ENCODE data around the gene MCRIP1. TPM values are rescaled to one million over a fixed set of nuclear protein-coding genes. Genes with fewer than 3 reads are reported as not detected.

Gene MCRIP1
- total RNA-seq, 1 experiment from 2014 or later: 59.7 TPM

GRCh38 chr17:81813861-81814683, 19.0 kb downstream of the MCRIP1 start:
- H3K27ac Mint-ChIP-seq (ENCODE audit: unreplicated experiment): no peak overlapping the region
- H3K9me3 ChIP-seq: no peaks in the 10 kb centered on the region
- peaks cover 14% of the 10 kb centered on the region for H3K4me1 Mint-ChIP-seq (ENCODE audit: low read depth, unreplicated experiment)
- peaks cover 6% of the 10 kb centered on the region for H3K9me3 Mint-ChIP-seq (ENCODE audit: unreplicated experiment)
- no peak for DNase-seq
- intact Hi-C loops (cut with micrococcal nuclease; ENCODE audit: unreplicated experiment): no loop called here
- H3K36me3 ChIP-seq (ENCODE audit: control insufficient read depth, insufficient read depth, low read length): no peaks in the 10 kb centered on the region
- BruUV-seq (replicated peaks): no TSS peak
- ChIA-PET CTCF (interaction anchor here (2.0 kb wide), 1 partner anchor 12 kb away, joined by 8 read pairs; no protein-coding TSS in a partner anchor), POLR2A (no interaction called here)
- H3K4me3 ChIP-seq (ENCODE audit: low read depth, low read length): no peak overlapping the region
- H3K4me1 ChIP-seq: peaks cover 9% of the 10 kb centered on the region
- TF ChIP-seq, protein P1, sequence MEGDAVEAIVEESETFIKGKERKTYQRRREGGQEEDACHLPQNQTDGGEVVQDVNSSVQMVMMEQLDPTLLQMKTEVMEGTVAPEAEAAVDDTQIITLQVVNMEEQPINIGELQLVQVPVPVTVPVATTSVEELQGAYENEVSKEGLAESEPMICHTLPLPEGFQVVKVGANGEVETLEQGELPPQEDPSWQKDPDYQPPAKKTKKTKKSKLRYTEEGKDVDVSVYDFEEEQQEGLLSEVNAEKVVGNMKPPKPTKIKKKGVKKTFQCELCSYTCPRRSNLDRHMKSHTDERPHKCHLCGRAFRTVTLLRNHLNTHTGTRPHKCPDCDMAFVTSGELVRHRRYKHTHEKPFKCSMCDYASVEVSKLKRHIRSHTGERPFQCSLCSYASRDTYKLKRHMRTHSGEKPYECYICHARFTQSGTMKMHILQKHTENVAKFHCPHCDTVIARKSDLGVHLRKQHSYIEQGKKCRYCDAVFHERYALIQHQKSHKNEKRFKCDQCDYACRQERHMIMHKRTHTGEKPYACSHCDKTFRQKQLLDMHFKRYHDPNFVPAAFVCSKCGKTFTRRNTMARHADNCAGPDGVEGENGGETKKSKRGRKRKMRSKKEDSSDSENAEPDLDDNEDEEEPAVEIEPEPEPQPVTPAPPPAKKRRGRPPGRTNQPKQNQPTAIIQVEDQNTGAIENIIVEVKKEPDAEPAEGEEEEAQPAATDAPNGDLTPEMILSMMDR (IDR thresholded peaks at IDR 0.05; ENCODE audit: insufficient read depth in 1 of 2, low read depth in 1 of 2, low read length in 1 of 2, severe bottlenecking in 1 of 2, unreplicated experiment in 1 of 2): no peak
- H3K36me3 Mint-ChIP-seq (ENCODE audit: insufficient read depth, unreplicated experiment): peaks cover 7% of the 10 kb centered on the region
- no peak overlapping the region for H3K4me3 Mint-ChIP-seq (ENCODE audit: unreplicated experiment)
- no peaks in the 10 kb centered on the region for H3K27me3 ChIP-seq (replicated peaks; ENCODE audit: control insufficient read depth, insufficient read depth, low read length)
- peaks cover 6% of the 10 kb centered on the region for H3K27me3 Mint-ChIP-seq (ENCODE audit: insufficient read depth, unreplicated experiment)

DNA sequence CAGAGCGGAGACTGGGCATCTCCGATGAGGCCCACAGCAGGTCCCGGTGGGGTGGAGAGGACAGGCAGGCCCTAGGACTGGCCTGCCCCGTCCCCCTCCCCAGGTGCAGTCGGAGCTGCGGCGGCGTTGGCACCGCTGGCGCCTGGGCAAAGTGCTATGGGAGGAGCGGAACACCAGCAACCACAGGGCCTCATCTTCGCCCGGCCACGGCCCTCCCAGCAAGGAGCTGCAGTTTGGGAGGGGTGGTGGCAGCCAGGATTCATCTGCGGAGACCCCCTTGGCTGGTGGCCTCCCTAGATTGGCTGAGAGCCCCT, 19.8 kb downstream of the MCRIP1 start:
- POLR2A ChIA-PET: no interaction called here
- Mint-ChIP-seq H3K4me3 (ENCODE audit: unreplicated experiment) (no peak overlapping the region), H3K4me1 (ENCODE audit: low read depth, unreplicated experiment) (peaks cover 14% of the 10 kb centered on the region), H3K36me3 (ENCODE audit: insufficient read depth, unreplicated experiment) (peaks cover 8% of the 10 kb centered on the region), H3K9me3 (ENCODE audit: unreplicated experiment) (peaks cover 6% of the 10 kb centered on the region), H3K27ac (ENCODE audit: unreplicated experiment) (no peak overlapping the region), H3K27me3 (ENCODE audit: insufficient read depth, unreplicated experiment) (peaks cover 6% of the 10 kb centered on the region)
- no peak for DNase-seq
- no peaks in the 10 kb centered on the region for H3K27me3 ChIP-seq (replicated peaks; ENCODE audit: control insufficient read depth, insufficient read depth, low read length)
- CTCF ChIA-PET: no interaction called here
- intact Hi-C loops (cut with micrococcal nuclease; ENCODE audit: unreplicated experiment): no loop called here
- H3K4me1 ChIP-seq: peaks cover 9% of the 10 kb centered on the region
- H3K4me3 ChIP-seq (ENCODE audit: low read depth, low read length): no peak overlapping the region
- H3K9me3 ChIP-seq: no peaks in the 10 kb centered on the region
- no peaks in the 10 kb centered on the region for H3K36me3 ChIP-seq (ENCODE audit: control insufficient read depth, insufficient read depth, low read length)
- no TSS peak for BruUV-seq (replicated peaks)
- TF ChIP-seq, protein P1 (IDR thresholded peaks at IDR 0.05; ENCODE audit: insufficient read depth in 1 of 2, low read depth in 1 of 2, low read length in 1 of 2, severe bottlenecking in 1 of 2, unreplicated experiment in 1 of 2): no peak

DNA sequence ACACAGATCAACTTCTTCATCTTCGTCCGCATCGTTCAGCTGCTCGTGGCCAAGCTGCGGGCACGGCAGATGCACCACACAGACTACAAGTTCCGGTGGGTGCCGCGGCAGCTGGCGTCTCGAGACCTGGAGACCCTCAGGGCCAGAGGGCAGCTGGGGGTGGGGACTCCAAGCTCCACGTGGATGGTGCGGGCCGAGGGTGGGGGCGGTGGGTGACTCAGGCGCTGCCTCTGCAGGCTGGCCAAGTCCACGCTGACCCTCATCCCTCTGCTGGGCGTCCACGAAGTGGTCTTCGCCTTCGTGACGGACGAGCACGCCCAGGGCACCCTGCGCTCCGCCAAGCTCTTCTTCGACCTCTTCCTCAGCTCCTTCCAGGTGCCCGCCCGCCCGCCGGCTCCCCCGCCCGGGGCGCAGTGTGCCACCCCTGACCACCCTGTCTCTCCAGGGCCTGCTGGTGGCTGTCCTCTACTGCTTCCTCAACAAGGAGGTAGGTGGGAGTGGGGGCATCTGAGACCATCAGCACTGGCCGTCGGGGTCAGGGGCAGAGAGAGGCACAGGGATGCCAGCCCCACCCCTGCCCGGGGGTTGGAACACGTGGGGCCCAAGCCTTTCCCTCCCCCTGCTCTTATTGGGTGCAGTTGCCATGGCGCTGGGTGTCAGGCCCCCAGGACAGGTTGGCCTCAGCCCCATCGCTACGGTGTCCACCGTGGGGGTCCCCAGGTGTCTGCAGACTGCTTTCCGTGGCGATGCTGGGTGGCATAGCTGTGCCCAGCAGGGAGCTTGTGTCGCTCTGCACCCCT, 20.3 kb downstream of the MCRIP1 start:
- ChIA-PET POLR2A (no interaction called here), CTCF (no interaction called here)
- H3K27me3 Mint-ChIP-seq (ENCODE audit: insufficient read depth, unreplicated experiment): peaks cover 6% of the 10 kb centered on the region
- no peak overlapping the region for H3K4me3 Mint-ChIP-seq (ENCODE audit: unreplicated experiment)
- Histone ChIP-seq H3K4me1 (peaks cover 9% of the 10 kb centered on the region), H3K36me3 (ENCODE audit: control insufficient read depth, insufficient read depth, low read length) (no peaks in the 10 kb centered on the region), H3K9me3 (no peaks in the 10 kb centered on the region), H3K4me3 (ENCODE audit: low read depth, low read length) (no peak overlapping the region), H3K27me3 (replicated peaks; ENCODE audit: control insufficient read depth, insufficient read depth, low read length) (no peaks in the 10 kb centered on the region)
- H3K27ac Mint-ChIP-seq (ENCODE audit: unreplicated experiment): no peak overlapping the region
- peaks cover 6% of the 10 kb centered on the region for H3K9me3 Mint-ChIP-seq (ENCODE audit: unreplicated experiment)
- H3K4me1 Mint-ChIP-seq (ENCODE audit: low read depth, unreplicated experiment): peaks cover 14% of the 10 kb centered on the region
- DNase-seq: no peak
- TF ChIP-seq, protein P1 (IDR thresholded peaks at IDR 0.05; ENCODE audit: insufficient read depth in 1 of 2, low read depth in 1 of 2, low read length in 1 of 2, severe bottlenecking in 1 of 2, unreplicated experiment in 1 of 2): no peak
- intact Hi-C loops (cut with micrococcal nuclease; ENCODE audit: unreplicated experiment): no loop called here
- peaks cover 8% of the 10 kb centered on the region for H3K36me3 Mint-ChIP-seq (ENCODE audit: insufficient read depth, unreplicated experiment)
- no TSS peak for BruUV-seq (replicated peaks)

Data from Caco-2 (cell line).